GM12878 (cell line): ENCODE measurements around the gene SLC27A5. TPM values are rescaled to one million over a fixed set of nuclear protein-coding genes. Genes with fewer than 3 reads are reported as not detected.
A peak's percentile ranks its signal among the peaks of the same experiment; 100 is the strongest.

Source experiments
- ATAC-seq: fragments of 200-7000 bp; cut with Tn5 transposase; 3 replicates; pipeline ENCODE4 v1.9.1; 2020; ENCODE audit warnings: mild to moderate bottlenecking, moderate library complexity
- BruUV-seq: library from RNA; stranded (reverse); fragments of 400-500 nt; replicated peaks from 2 replicates; lab custom pipeline; 2021; lab: Mats Ljungman, UMichigan
- CTCF ChIA-PET: fragments of 300-600 bp; sonication (Branson Sonifier 250); formaldehyde crosslinking; extraction: SDS; loops from one replicate; lab custom pipeline; 2021; ENCODE audit warnings: inconsistent platforms; lab: Yijun Ruan, JAX
- POLR2A ChIA-PET: fragments of 350-600 bp; formaldehyde crosslinking; extraction: SDS; loops from one replicate; lab custom pipeline; 2021; ENCODE audit warnings: inconsistent platforms; lab: Charles Lee
- RAD21 ChIA-PET: fragments of 300-600 bp; sonication (Branson Sonifier 250); formaldehyde crosslinking; loops from one replicate; lab custom pipeline; 2023; ENCODE audit warnings: antibody characterized with exemption; ENCODE audit not compliant: unreplicated experiment; lab: Charles Lee
- SMC1A ChIA-PET: fragments of 300-600 bp; sonication (Branson Sonifier 250); formaldehyde crosslinking; loops from one replicate; lab custom pipeline; 2023; ENCODE audit not compliant: unreplicated experiment, uncharacterized antibody; lab: Charles Lee
- DNase-seq: peaks from one replicate; pipeline ENCODE4 v3.0.0-alpha.2; 2011; ENCODE audit warnings: low read depth, low spot score
- FAIRE-seq: peaks from 3 replicates; lab custom pipeline; 2011; peaks lifted over from hg19 to GRCh38; lab: Jason Lieb, UNC
- H2AFZ ChIP-seq: 2 replicates; pipeline ENCODE4 v1.6.0; 2011; ENCODE audit warnings: low read depth, low read length, control low read depth; ENCODE audit not compliant: control insufficient read depth
- H3K27ac ChIP-seq: 2 replicates; pipeline ENCODE4 v1.5.1; 2011; ENCODE audit warnings: control low read depth; ENCODE audit not compliant: control insufficient read depth, insufficient read depth
- H3K27me3 ChIP-seq, 2 experiments: replicated peaks in 1 of 2; 2 replicates each; pipeline versions ENCODE4 v1.6.0 to v1.6.1; 2011; ENCODE audit warnings: low read length in 1 of 2; ENCODE audit not compliant: control insufficient read depth in 2 of 2, insufficient read depth in 2 of 2
- H3K36me3 ChIP-seq, 2 experiments: 2 replicates each; pipeline ENCODE4 v1.5.1; 2011; ENCODE audit warnings: low read length in 1 of 2; ENCODE audit not compliant: control insufficient read depth in 2 of 2, insufficient read depth in 2 of 2
- H3K4me1 ChIP-seq: 2 replicates; pipeline ENCODE4 v1.6.1; 2011; ENCODE audit warnings: mild to moderate bottlenecking, low read length, moderate library complexity, mixed read lengths; ENCODE audit not compliant: control insufficient read depth, insufficient read depth
- H3K4me2 ChIP-seq: 2 replicates; pipeline ENCODE4 v1.6.0; 2011; ENCODE audit warnings: control low read depth; ENCODE audit not compliant: control insufficient read depth, insufficient read depth
- H3K4me3 ChIP-seq: fragments of 200-600 bp; sonication (generic); 2 replicates; pipeline ENCODE4 v1.5.1; 2016
- H3K79me2 ChIP-seq: 2 replicates; pipeline ENCODE4 v1.6.0; 2011; ENCODE audit warnings: low read length; ENCODE audit not compliant: control insufficient read depth, insufficient read depth
- H3K9ac ChIP-seq: 2 replicates; pipeline ENCODE4 v1.8.0; 2011; ENCODE audit warnings: low read length, control low read depth, mixed read lengths; ENCODE audit not compliant: control insufficient read depth, insufficient read depth
- H3K9me3 ChIP-seq: replicated peaks from 3 replicates; pipeline ENCODE4 v1.5.1; 2011; ENCODE audit warnings: mild to moderate bottlenecking, low read length; ENCODE audit not compliant: control insufficient read depth, insufficient read depth
- H4K20me1 ChIP-seq: 2 replicates; pipeline ENCODE4 v1.6.0; 2011; ENCODE audit not compliant: control insufficient read depth, insufficient read depth
- E2F4 ChIP-seq: IDR thresholded peaks from 2 replicates; pipeline ENCODE4 v1.6.1; 2012; ENCODE audit warnings: low read depth, low read length, improper control_type of control experiment
- EGR1 ChIP-seq, 2 experiments: IDR thresholded peaks; 1 replicate in 1 of 2; 2 replicates in 1 of 2; pipeline ENCODE4 v1.6.1; 2011 to 2012; ENCODE audit warnings: low read depth in 2 of 2, low read length in 2 of 2, borderline replicate concordance in 1 of 2, mild to moderate bottlenecking in 1 of 2, moderate library complexity in 1 of 2
- PAX8 ChIP-seq: fragments of 450-650 bp; IDR thresholded peaks from 2 replicates; pipeline ENCODE4 v1.6.1; 2017; ENCODE audit warnings: mild to moderate bottlenecking, moderate library complexity
- POLR2A ChIP-seq: IDR thresholded peaks from 2 replicates; pipeline ENCODE4 v1.6.1; 2011; ENCODE audit warnings: low read depth, mild to moderate bottlenecking, low read length
- POLR2AphosphoS2 ChIP-seq: IDR thresholded peaks from 2 replicates; pipeline ENCODE4 v1.6.1; 2011; ENCODE audit warnings: low read depth, mild to moderate bottlenecking, low read length, improper control_type of control experiment, moderate library complexity
- SPI1 ChIP-seq: IDR thresholded peaks from 2 replicates; pipeline ENCODE4 v1.6.1; 2011; ENCODE audit warnings: low read depth, mild to moderate bottlenecking, low read length, moderate library complexity, borderline replicate concordance; ENCODE audit not compliant: insufficient read depth
- USF1 ChIP-seq: IDR thresholded peaks from 2 replicates; pipeline ENCODE4 v1.6.1; 2011; ENCODE audit warnings: borderline replicate concordance, low read depth, mild to moderate bottlenecking, moderate library complexity, mixed read lengths, low read length; ENCODE audit not compliant: insufficient read depth; ENCODE audit errors: extremely low read length
- ZNF217 ChIP-seq: fragments of 450-650 bp; IDR thresholded peaks from 2 replicates; pipeline ENCODE4 v1.6.1; 2017; ENCODE audit warnings: antibody characterized with exemption, mild to moderate bottlenecking
- WGBS: methylation state at CpG from one replicate; pipeline ENCODE4 v1.1.6; 2016; ENCODE audit warnings: low lambda C conversion rate; ENCODE audit not compliant: insufficient replicate concordance, insufficient coverage; ENCODE audit errors: missing lambda C conversion rate; 5-methylcytosine and 5-hydroxymethylcytosine counted together
- in situ Hi-C: fragments of 300-500 bp; cut with MboI; formaldehyde crosslinking; loops from 9 replicates; pipeline ENCODE4 v1.14.3; 2018; ENCODE audit warnings: mixed read lengths
- intact Hi-C: fragments of 100-400 bp; cut with micrococcal nuclease; formaldehyde crosslinking; loops from one replicate; pipeline ENCODE4 v1.14.2; 2022; ENCODE audit not compliant: unreplicated experiment
- polyA plus RNA-seq, 11 experiments: library from polyadenylated mRNA; depleted of rRNA in 4 of 11; unstranded in 6 of 11; stranded (reverse) in 5 of 11; fragments of >200 nt; fragmentation: Nextera tagmentation in 4 of 11; fragmentation: Illumina TruSeq in 1 of 11; extraction: Ambion mirVana in 4 of 11; extraction: Trizol in 1 of 11; gene quantifications; 1 replicate in 1 of 11; 2 replicates in 10 of 11; pipeline versions ENCODE4 v1.2.1 to v1.2.3, GENCODE V29; 2011 to 2016; ENCODE audit warnings: inconsistent platforms in 2 of 11, missing spikeins in 2 of 11, low read depth in 1 of 11
- total RNA-seq, 4 experiments: library from RNA; depleted of rRNA in 3 of 4; stranded (reverse); fragments of >200 nt in 3 of 4; fragmentation: Illumina TruSeq in 1 of 4; extraction: Trizol in 1 of 4; gene quantifications; 2 replicates each; pipeline versions ENCODE4 v1.2.1 to v1.2.3, GENCODE V29; 2013 to 2021

The SLC27A5 gene
- total and polyA plus RNA-seq, 10 of the 15 experiments (the other 5 are each of a cell fraction or from before 2014, with no cell fraction given) = 21.2 to 127 (median 31.8) TPM

- H3K4me1 ChIP-seq = peaks cover 23% of the 10 kb centered on the region
- DNase-seq = no peak
Measured at GRCh38 chr19:58518256-58519086, 6.7 kb upstream of the SLC27A5 start.

More at GRCh38 chr19:58518256-58519086, 6.7 kb upstream of the SLC27A5 start:
- ATAC-seq (no peak), FAIRE-seq (no peak)
- H3K4me2 ChIP-seq = peak overlapping the region; percentile 60
- peak overlapping the region; percentile 90 for H3K9ac ChIP-seq
- WGBS = 3% methylated on average over 22 of the region's 22 CpGs
- H3K36me3 ChIP-seq = peaks cover 0 to 8% of the 10 kb centered on the region in 2 experiments; a peak in 3 of 4 replicates
- H3K9me3 ChIP-seq = no peaks in the 10 kb centered on the region
- CTCF ChIA-PET = interaction anchor here (0.9 to 4.2 kb wide), 13 partner anchors 14 to 780 kb away, joined by 3 to 67 read pairs (median 8); partner anchors contain the start of genes CHMP2A, ZNF274, ZNF497 and ZSCAN22
- no peaks in the 10 kb centered on the region for H3K27me3 ChIP-seq
- TF ChIP-seq SPI1 (peak; percentile 51; the same call in 1 of the 2 replicates), ZNF217 (no peak), PAX8 (no peak), POLR2AphosphoS2 (peak; percentile 44; the same call in 1 of the 2 replicates), USF1 (no peak), POLR2A (0 out of 2 replicates have a peak, but pooled peaks have one; percentile 3), E2F4 (no peak), EGR1 (IDR thresholded peaks at IDR 0.05; ENCODE audit: borderline replicate concordance in 1 of 2, low read depth in 2 of 2, low read length in 2 of 2) (no peak)
- peak overlapping the region; percentile 88 for H3K27ac ChIP-seq
- RAD21 ChIA-PET = interaction anchor here (0.6 to 4.0 kb wide), 4 partner anchors 35 to 137 kb away, joined by 3 to 50 read pairs (median 14); no protein-coding TSS in a partner anchor
- no peak overlapping the region; the same call in 1 of the 2 replicates for H2AFZ ChIP-seq
- peaks cover 39% of the 10 kb centered on the region for H3K79me2 ChIP-seq
- H3K4me3 ChIP-seq = peak overlapping the region; percentile 89
- BruUV-seq = no TSS peak
- in situ Hi-C loops = no loop called here
- intact Hi-C loops = loop anchor here (1.0 to 5.0 kb wide), 4 partner anchors 42 to 191 kb away; partner anchors contain the start of genes MZF1, ZNF446, ZNF837 and ZSCAN22
- POLR2A ChIA-PET = interaction anchor here (0.7 to 3.0 kb wide), 7 partner anchors 29 to 240 kb away, joined by 3 to 16 read pairs (median 5); partner anchors contain the start of genes CHMP2A and UBE2M
- H4K20me1 ChIP-seq = no peaks in the 10 kb centered on the region
- SMC1A ChIA-PET = interaction anchor here (1.2 to 3.6 kb wide), 4 partner anchors 19 to 1019 kb away, joined by 3 to 43 read pairs (median 3); partner anchors contain the start of gene ZNF773
